Measurements from ENCODE around the gene OSBPL5.
"Not testable (repeated sequence)": the region's sequence is repeated elsewhere in the genome, so short reads cannot be mapped to it uniquely, and the experiment has no call there.

DNA sequence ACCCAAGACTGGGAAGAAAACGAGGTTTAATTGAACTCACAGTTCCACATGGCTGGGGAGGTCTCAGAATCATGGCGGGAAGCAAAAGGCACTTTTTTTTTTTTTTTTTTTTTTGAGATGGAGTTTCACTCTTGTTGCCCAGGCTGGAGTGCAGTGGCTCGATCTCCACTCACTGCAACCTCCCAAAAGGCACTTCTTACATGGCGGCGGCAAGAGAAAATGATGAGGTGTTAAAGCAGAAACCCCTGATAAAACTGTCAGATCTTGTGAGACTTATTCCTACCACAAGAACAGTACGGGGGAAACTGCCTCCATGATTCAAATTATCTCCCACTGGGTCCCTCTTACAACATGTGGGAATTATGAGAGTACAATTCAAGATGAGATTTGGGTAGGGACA is 100.4 kb downstream of the OSBPL5 start:
- TF ChIP-seq, protein P1, sequence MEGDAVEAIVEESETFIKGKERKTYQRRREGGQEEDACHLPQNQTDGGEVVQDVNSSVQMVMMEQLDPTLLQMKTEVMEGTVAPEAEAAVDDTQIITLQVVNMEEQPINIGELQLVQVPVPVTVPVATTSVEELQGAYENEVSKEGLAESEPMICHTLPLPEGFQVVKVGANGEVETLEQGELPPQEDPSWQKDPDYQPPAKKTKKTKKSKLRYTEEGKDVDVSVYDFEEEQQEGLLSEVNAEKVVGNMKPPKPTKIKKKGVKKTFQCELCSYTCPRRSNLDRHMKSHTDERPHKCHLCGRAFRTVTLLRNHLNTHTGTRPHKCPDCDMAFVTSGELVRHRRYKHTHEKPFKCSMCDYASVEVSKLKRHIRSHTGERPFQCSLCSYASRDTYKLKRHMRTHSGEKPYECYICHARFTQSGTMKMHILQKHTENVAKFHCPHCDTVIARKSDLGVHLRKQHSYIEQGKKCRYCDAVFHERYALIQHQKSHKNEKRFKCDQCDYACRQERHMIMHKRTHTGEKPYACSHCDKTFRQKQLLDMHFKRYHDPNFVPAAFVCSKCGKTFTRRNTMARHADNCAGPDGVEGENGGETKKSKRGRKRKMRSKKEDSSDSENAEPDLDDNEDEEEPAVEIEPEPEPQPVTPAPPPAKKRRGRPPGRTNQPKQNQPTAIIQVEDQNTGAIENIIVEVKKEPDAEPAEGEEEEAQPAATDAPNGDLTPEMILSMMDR (IDR thresholded peaks at IDR 0.05), result not testable (repeated sequence)
- not testable (repeated sequence) for TF ChIP-seq EZH2 (IDR thresholded peaks at IDR 0.05)
